ENCODE measurements around the gene CD74.
A peak's percentile ranks its signal among the peaks of the same experiment; 100 is the strongest.
"Not testable (repeated sequence)": the region's sequence is repeated elsewhere in the genome, so short reads cannot be mapped to it uniquely, and the experiment has no call there.

CD74 gene

DNA sequence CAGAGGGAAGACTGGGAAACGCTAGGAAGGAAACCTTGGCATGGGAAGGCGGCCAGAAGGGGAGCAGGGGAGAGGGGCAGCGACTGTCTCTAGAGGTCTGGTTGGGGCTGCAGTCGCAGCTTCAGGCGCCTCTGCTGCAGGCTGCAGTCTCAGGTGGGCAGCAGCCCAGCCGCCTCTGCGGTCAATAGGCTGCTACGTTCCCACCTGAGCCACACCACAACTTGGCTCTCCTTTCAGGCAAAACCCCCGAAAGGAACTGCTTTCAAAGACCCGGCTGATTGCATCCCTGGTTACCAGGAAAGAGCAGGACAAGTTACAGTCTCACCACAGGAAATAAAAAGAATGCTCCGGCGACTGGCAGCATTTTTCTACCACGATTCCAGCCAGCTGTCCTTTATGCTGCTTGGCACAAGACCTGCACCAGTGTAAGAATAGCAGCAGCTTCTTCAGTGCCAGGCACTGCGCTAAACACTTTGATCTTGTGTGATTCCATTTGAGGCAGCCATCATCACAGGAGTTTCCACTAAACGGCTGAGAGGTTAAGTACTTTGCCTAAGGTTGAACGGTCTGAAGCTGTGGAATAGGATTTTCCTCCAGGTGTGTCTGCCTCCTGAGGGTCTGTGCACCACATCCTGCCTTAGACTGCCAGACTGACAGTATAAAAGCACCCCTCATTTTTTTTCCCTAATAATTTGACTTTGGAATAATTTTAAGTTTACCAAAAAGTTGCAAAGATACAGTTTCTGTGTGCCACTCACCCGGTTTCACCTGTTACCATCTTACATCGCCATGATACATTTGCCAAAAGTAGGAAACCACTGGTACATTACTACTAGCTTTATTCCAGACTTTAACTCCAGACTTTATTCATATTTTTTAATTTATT is 29.3 kb upstream of the CD74 start:
- DNase-seq, result no peak

DNA sequence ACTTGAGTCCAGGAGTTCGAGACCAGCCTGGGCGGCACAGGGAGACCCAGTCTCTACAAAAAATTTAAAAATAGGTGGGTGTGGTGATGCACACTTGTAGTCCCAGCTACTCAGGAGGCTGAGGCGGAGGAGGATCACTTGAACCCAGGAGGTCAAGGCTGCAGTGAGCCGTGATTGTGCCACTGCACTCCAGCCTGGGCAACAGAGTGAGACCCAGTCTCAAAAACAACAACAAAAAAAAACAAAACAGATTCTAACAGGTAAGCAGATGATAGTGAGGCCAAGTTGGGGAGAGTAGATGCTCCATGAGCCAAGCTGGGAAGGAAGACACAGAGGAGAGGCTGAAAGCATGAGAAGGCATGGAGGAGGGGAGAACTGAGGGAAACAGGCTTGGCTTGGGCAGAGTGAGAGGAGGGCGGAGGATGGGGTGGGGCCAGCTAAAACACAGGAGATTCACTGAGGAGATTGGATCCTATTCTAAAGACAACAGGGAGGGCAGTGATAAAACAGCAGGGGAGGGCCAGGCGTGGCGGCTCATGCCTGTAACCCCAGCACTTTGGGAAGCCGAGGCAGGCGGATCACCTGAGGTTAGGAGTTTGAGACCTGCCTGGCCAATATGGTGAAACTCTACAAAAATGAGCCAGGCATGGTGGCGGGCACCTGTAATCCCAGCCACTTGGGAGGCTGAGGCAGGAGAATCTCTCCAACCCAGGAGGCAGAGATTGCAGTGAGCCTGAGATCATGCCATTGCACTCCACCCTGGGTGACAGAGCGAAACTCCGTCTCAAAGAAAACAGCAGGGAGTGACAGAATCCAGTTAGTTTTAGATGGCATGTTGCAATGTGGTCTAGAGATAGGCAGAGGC is 28.5 kb upstream of the CD74 start:
- DNase-seq, result no peak

DNA sequence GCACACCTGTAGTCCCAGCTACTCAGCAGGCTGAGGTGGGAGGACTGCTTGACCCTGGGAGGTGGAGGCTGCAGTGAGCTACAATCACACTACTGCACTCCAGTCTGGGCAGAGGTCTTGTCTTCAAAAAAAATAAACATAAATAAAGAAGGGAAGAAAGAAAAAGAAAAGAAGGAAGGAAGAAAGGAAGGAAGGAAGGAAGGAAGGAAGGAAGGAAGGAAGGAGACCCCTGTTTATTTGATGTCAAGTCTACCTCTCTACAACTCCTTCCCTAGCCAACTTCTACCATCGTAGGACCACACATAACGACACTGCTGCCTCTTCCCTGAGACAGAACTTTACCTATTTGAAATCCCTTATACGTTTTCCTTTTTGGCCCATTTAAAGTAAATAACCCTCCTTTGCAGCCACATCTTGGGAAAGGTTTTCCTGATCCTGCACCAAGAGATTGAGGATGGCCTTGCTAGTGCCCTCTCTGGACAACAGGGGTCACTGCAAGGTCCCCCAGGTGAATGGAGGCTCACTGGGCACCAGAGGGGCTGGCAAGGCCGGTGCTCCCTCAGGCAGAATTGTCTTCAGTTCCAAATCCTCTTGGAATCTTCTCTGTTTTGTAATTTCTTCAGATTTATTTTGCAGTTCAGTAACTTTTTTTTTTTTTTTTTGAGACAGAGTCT is 26.3 kb upstream of the CD74 start:
- no peak for DNase-seq

DNA sequence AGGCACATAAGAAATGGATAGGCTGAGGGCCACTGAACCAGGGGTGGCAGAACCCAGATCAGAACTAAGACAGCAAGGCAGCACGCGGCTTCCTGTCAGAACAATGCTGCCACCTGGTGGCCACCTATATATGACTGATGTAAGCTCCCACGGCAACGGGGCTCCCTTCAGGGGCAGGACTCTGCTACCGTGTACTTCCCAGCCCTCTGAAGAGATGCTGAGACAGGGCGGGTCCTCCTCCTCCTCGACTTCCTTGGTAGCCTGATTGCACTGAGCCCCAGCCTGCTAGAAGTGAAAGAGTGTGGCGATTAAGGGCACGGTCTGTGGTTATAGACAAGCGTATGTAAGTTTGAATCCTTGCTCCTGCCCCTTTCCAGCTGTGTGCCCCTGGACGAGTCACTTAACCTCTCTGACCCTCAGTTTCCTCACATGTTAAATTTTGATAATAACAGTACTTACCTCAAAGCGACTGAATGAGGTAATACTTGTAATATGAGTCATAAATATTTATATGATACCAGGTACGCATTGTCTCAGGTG is 23.5 kb upstream of the CD74 start:
- peak; percentile 93 to 95 for DNase-seq

DNA sequence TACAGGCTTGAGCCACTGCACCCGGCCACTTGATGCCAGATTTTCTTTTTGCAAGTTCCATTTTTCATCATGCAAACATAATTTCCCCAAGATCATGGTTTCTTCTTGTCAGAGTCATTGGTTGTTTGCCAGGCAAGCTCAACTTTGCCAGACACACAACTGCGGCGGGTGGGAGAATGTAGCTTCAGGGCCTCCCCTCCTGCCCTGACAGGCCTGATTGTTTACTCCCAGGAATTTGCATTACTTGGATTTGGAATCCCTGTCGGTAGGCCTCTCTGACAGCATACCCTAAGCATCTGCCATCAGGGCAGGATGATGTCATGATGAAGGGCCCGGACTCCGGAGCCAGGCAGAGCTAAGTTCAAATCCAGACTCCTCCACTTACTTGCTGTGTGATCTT is 21.8 kb upstream of the CD74 start:
- no peak for DNase-seq

DNA sequence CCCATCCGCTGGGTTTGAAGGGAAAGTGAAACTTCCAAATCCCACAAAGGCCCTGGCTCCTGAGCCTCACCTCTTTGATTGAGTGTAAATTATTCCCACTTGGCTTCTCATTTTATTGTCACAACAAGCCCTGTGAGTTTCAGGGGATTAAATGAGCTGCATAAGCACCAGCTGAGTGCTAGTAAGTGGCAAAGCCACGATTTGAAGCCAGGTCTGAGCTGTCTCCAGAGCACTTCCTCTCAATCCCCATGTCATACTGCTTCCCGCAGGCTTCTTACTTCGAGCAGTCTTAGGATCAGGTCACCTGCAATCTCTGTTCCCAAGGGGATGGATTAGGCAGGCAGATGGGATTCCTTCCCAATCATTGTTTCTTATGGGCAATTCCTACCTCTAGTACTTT is 18.9 kb upstream of the CD74 start:
- no peak for DNase-seq

DNA sequence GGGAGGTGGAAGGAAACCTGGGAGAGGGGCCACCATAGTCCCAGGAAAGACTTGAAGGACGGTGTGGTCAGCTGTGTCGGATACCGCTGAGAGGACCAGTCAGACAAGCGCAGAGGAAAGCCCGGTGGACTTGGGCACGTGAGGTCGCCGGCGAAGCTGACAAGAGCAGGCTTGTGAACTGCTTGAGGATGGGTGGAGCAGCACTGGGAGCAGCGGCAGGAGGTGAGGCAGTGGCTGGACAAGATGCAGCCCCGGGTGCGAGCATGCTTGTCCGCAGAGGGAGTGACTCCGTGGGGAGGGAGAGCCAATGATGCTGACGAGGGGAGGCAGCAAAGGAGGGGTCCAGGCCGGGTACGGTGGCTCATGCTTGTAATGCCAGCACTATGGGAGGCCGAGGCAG is 18.3 kb upstream of the CD74 start:
- no peak for DNase-seq

DNA sequence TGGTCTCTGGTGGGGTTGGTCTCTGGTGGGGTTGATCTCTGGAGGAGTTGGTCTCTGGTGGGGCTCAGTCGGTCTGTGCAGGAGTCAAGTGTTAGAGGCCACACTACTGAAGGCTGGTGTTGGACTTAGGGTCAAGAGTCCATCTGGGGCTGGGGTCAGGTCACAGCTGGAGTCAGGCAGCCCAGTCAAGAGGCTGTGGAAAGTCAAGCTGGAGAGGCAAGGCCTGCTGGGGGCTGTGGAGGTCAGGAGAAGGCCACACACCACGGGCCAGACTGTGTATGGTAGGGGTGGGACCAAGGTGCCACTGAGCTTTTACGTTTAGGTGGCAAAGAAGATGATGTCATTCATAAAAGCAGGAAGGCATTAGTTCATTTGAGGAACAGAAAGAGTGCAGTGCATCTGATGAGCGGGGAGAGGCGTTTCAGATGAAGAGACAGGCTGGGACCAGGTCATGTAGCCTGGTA is 16.7 kb upstream of the CD74 start:
- no peak for DNase-seq

DNA sequence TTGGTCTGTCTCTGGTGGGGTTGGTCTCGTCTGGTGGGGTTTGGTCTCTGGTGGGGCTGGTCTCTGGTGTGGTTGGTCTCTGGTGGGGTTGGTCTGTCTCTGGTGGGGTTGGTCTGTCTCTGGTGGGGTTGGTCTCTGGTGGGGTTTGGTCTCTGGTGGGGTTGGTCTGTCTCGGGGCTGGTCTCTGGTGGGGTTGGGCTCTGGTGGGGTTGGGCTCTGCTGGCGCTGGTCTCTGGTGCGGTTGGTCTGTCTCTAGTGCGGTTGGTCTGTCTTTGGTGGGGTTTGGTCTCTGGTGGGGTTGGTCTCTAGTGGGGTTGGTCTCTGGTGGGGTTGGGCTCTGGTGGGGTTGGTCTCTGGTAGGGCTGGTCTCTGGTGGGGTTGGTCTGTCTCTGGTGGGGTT is 16.3 kb upstream of the CD74 start:
- no peak for DNase-seq

DNA sequence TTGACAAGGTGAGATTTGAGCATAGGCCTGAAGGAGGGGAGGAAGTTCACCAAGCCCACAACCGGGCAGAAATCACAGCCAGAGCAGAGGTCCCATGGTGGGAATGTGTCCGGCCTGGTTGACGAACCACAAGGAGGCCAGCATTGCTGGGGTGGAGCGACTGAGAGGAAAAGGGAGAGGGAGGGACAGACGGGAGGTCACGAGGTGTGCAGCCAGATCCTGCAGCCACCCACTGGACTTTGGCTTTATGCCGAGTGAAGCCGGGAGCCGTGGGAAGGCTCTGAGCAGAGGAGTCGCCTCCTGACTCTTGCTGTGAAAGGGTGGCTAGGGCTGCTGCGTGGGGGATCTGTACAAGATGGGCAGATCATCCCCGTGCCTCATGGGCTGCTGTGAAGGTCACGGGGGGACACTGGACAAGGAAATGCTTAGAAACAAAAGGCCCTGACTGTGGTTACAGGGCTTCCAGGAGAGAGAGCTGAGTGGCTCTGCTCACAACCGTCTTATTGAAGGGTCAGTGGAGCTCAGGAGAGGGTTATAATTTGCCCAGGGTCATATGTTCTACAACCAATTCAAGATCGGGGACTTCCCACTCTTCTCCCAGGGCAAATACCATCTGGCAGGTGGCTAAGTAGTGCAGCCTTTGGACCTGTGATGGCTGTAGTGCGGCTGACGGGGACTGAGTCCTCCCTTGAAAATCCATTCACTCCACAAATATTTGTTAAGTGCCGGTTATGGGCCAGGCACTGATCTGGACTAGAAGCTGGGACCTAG is 15.6 kb upstream of the CD74 start:
- no peak for DNase-seq

DNA sequence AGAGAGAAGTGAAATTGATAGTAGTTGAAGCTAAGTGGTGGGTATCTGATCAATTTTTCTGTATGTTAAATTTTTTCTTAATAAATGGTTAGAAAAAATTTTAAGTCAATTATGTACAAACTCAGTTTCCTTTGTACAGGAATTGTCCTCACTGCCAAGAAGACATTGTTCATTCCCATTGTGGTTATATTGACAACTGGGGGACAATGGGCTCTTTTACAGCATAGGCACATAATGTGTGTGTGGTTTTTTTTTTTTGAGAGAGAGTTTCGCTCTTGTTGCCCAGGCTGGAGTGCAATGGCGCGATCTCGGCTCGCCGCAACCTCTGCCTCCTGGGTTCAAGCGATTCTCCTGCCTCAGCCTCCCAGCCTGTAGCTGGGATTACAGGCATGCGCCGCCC is 13.5 kb upstream of the CD74 start:
- DNase-seq, result not testable (repeated sequence)

DNA sequence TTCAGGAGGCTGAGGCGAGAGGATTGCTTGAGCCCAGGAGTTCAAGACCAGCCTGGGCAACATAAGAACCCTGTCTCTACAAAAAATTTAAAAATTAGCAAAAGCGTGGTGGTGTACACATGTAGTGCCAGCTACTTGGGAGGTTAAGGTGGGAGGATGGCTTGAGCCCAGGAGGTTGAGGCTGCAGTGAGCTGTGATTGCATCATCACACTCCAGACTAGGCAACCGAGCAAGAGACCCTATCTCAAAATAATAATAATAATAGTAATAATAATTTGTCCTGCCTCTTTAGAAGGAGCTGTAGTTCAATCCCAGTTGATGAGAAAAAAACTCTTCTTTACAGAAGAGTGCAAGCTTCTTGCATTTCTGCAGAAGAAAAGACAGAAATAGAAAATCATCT is 10.0 kb upstream of the CD74 start:
- no peak for DNase-seq

DNA sequence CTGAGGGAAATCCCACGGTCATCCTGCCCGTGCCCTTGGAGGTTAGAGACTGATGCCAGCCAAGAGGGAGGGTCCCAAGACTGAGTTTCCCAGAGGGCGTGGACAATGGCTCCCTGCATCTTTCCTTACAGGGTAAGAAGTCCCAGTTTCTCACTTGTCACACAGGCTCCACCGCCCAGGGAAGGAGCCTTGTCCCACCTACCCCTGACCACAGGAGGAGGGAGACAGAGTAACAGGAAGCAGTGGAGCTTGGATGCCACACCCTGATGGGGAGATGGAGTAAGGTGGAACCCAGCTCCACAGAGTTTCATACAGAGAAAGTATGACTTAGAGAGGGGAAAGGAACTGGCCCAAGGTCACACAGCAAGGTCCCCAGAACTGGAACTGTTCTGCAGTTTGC is 9.4 kb upstream of the CD74 start:
- no peak for DNase-seq

DNA sequence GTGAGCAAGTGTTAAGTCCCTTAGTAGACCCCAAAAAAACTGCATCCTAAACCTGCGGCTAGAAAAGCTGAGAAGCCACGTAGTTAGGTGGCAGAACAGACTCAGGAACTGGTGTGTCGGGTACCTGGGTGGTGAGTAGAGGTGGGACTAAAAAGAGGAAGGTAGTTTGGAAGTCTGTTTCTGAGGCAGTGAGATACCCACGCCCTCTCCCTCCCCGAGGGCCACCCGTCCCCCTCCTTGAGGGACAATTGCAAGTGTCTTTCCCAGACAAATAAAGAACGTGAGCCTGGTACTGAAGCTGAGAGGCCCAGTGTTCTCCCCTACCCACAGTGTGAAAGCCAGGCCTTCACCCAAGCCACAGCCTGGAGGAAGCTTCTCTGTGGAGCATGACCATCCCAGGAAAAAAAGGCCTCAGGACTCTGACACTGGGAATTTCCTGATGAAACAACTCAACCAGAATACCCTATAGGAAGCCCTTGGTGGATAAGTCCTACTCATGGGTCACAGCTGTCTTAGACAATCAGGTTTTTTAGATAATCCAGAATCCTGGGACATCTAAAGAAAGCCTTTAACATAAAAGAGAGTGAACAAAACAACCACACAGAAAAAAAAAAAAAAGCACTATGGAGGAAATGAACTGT is 7.0 kb upstream of the CD74 start:
- DNase-seq, result no peak

DNA sequence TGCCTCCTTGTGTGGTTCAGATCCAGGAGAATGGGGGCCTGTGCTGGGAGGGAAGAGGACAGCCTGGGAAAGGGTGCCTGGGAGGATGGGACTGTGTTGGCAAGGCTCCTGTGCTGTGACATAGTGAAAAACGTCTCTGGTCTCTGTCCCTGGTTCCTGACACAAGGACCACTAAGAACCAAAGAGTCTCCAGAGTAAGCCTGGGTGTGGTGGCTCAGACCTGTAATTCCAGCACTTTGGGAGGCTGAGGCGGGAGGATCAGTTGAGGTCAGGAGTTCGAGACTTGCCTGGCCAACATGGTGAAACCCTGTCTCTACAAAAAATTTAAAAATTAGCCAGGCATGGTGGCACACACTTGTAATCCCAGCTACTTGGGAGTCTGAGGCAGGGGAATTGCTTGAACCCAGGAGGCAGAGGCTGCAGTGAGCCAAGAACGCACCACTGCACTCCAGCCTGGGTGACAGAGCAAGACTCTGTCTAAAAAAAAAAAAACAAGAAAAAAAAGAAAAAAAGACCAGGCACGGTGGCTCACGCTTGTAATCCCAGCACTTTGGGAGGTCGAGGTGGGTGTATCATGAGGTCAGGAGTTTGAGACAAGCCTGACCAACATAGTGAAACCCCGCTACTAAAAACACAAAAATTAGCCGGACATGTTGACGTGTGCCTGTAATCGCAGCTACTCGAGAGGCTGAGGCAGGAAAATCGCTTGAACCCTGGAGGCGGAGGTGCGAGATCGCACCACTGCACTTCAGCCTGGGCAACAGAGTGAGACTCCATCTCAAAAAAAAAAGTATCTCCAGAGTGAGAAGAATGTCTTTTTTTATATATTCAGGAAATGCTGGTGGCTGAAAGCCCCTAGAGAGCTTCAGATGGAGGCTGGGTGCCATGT is 1.4 kb upstream of the CD74 start:
- DNase-seq, result not testable (repeated sequence)

DNA sequence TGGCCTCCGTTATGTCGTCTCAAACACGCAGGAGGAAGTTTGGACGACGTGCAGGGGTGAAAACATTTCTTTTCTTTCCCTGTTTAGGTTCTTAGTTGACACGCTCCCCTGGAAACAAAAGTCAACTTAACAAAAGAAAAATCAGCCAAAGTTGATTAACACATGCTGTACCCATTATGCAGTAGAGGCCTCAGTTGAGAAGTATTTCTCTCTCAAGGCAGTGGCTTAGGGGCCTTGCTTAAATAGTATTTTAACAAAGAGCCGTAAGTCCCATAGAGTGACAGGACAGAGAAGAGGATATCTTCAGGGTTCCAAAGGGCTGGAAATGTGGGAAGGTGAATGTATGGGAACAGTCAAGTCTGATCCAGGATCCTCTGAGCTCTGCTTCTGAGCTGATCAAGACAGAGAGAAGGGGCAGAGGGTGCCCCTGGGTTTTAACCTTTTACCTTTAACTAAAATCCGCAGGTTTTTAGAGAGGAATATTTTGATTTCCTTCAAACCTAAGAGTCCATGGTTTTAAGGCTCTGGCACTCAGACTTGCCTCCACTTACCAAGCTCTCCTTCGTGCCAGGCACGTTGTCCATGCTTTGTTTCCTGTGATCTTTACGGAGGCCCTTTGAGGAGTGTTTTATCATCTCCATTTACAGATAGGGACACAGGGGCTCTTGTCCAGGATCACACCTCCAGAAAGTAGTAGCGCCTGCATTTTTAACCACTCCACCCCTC is 629 bp upstream of the CD74 start:
- DNase-seq, result no peak

DNA sequence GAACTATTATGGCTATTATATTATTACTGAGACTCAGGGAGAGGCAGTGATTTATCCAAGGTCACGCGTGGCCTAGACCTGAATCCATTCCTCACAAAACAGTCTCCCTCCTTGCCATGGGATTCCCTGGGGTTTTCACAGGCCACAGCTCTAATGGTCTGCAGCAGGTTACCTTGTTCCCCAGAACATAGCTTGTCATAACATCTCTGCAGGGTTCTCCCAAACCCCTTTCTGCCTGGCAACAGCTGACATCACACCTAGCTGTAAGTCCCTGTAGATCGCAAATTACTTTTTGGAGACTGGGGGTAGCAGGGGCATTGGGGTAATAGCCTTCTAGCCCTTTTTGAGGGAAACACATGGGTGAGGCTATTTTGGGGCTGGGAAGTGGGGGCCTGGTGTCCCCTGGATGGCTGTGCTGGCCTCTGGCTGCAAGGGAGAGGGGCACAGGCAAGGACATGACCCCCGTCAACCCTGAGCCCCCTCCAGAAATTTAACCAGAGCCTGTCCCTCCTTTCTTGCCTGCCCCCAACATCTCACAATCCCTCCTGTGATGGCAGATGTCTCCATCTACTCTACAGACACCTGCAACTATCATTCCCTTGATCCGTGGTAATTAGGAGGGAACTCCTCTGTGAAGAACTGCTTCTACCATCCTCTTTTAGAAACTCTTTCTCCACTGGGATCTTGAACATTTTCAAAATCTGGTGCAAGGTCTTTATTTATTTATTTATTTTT is 1.3 kb downstream of the CD74 start:
- peak; percentile 61 to 75 for DNase-seq

DNA sequence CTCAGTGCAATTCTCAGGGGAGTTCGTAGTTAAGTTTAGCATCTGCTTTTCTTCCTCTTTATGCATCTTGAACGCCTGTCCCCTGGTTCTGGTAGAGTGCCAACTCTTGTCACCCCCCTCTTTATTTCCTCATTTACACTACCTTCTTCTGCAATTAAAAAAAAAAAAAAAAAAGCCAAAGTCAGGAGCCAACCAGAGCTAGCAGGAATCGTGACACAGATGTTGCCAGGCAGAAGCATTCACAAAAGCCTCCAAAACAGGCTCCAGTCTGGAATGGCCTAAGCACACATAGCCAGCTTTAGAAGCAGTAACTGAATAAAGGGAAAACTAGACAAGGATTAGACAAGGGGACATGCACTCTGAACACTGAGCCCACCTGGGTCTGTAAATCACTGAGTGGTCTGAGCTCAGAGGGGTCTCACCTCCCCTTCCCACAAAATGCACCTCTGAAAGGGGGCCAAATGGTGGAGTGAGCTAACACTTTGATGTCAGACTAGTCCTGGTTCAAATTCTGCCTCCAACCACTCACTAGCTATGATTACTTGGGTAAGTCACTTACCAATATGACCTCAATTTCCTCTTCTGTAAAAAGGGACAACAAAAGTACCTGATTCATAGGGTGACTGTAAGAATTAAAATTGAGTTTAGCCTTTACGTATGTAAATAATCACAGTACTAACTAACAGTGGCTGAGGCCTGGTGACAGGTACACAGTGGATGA is 2.0 kb downstream of the CD74 start:
- peak; percentile 22 to 42 for DNase-seq

All from activated CD4-positive, alpha-beta T cell treated with anti-CD3 and anti-CD28 coated beads, Interleukin-2, amount 50 U/mL, for 48 hours (primary cell).